K562 (cell line): ENCODE results near the gene CXCL12. TPM values are rescaled to one million over a fixed set of nuclear protein-coding genes. Genes with fewer than 3 reads are reported as not detected.

Source experiments
- ATAC-seq: fragments of 200-7000 bp; cut with Tn5 transposase; 3 replicates; pipeline ENCODE4 v1.9.1; 2020; ENCODE audit warnings: moderate library complexity
- BruUV-seq: library from RNA; stranded (reverse); fragments of 400-500 nt; replicated peaks from 2 replicates; lab custom pipeline; 2021; lab: Mats Ljungman, UMichigan
- CTCF ChIA-PET: fragments of 300-600 bp; formaldehyde crosslinking; extraction: SDS; loops from one replicate; lab custom pipeline; 2021; ENCODE audit warnings: low intra/inter-chr PET ratio; lab: Yijun Ruan, JAX
- POLR2A ChIA-PET: fragments of 300-600, 350-650 bp; sonication (Branson Sonifier 250); formaldehyde crosslinking; extraction: SDS; loops from one replicate; lab custom pipeline; 2021; ENCODE audit warnings: antibody characterized with exemption, inconsistent platforms; lab: Yijun Ruan, JAX
- DNase-seq, 4 experiments: peaks; one replicate each; pipeline versions ENCODE4 v3.0.0 to v3.0.0-alpha.2; 2011 to 2018; ENCODE audit warnings: low spot score in 3 of 4, mixed read lengths in 3 of 4; ENCODE audit errors: extremely low read depth in 1 of 4
- FAIRE-seq: peaks from 2 replicates; lab custom pipeline; 2011; peaks lifted over from hg19 to GRCh38; lab: Jason Lieb, UNC
- H2AFZ ChIP-seq: 2 replicates; pipeline ENCODE4 v1.6.0; 2011; ENCODE audit warnings: low read depth, low read length, control low read depth, inconsistent platforms
- H3K27ac ChIP-seq: fragments of 200-600 bp; 3 replicates; pipeline ENCODE4 v1.8.0; 2011; ENCODE audit warnings: low read depth, mild to moderate bottlenecking, control low read depth, inconsistent platforms, low read length, moderate library complexity, mixed read lengths; ENCODE audit errors: extremely low read depth
- H3K27me3 ChIP-seq, 2 experiments: fragments of 300-600 bp in 1 of 2; 2 replicates in 1 of 2; 3 replicates in 1 of 2; pipeline versions ENCODE4 v1.6.0 to v1.8.0; 2011; ENCODE audit warnings: inconsistent platforms in 2 of 2, low read length in 2 of 2, mild to moderate bottlenecking in 1 of 2, mixed read lengths in 1 of 2, moderate library complexity in 1 of 2; ENCODE audit not compliant: control insufficient read depth in 2 of 2, insufficient read depth in 2 of 2
- H3K36me3 ChIP-seq: fragments of 300-600 bp; 3 replicates; pipeline ENCODE4 v1.8.0; 2011; ENCODE audit warnings: mild to moderate bottlenecking, low read length, inconsistent platforms; ENCODE audit not compliant: control insufficient read depth, insufficient read depth
- H3K4me1 ChIP-seq, 2 experiments: fragments of 200-600 bp in 1 of 2; replicated peaks in 1 of 2; 2 replicates in 1 of 2; 3 replicates in 1 of 2; pipeline versions ENCODE4 v1.5.1 to v1.8.0; 2011; ENCODE audit warnings: inconsistent platforms in 2 of 2, low read length in 2 of 2, mild to moderate bottlenecking in 1 of 2, mixed read lengths in 1 of 2, moderate library complexity in 1 of 2; ENCODE audit not compliant: control insufficient read depth in 2 of 2, insufficient read depth in 2 of 2
- H3K4me2 ChIP-seq: 2 replicates; pipeline ENCODE4 v1.6.1; 2011; ENCODE audit warnings: low read length, control low read depth, inconsistent platforms, mixed read lengths; ENCODE audit not compliant: insufficient read depth
- H3K4me3 ChIP-seq: fragments of 200-600 bp; sonication (generic), shearing (Covaris generic); 2 replicates; pipeline ENCODE4 v1.5.1; 2016; ENCODE audit warnings: control low read depth, inconsistent platforms
- H3K79me2 ChIP-seq: fragments of 200-600 bp; 3 replicates; pipeline ENCODE4 v1.8.0; 2011; ENCODE audit warnings: low read length, inconsistent platforms; ENCODE audit not compliant: control insufficient read depth, insufficient read depth
- H3K9ac ChIP-seq, 2 experiments: 2 replicates each; pipeline versions ENCODE4 v1.6.0 to v1.6.1; 2011; ENCODE audit warnings: low read depth in 2 of 2, low read length in 2 of 2, control low read depth in 1 of 2, inconsistent platforms in 1 of 2, mild to moderate bottlenecking in 1 of 2, mixed read lengths in 1 of 2; ENCODE audit not compliant: insufficient read depth in 1 of 2
- H3K9me1 ChIP-seq: one replicate; pipeline ENCODE4 v1.6.0; 2011; ENCODE audit warnings: inconsistent platforms, mild to moderate bottlenecking, low read length, moderate library complexity; ENCODE audit not compliant: control insufficient read depth, insufficient read depth
- H3K9me3 ChIP-seq: replicated peaks from 2 replicates; pipeline ENCODE4 v1.5.1; 2011; ENCODE audit warnings: low read depth, low read length, inconsistent platforms; ENCODE audit not compliant: control insufficient read depth, insufficient read depth
- H4K20me1 ChIP-seq: replicated peaks from 2 replicates; pipeline ENCODE4 v1.6.1; 2011; ENCODE audit warnings: low read length, inconsistent platforms, mixed read lengths; ENCODE audit not compliant: control insufficient read depth, insufficient read depth
- CSDE1 ChIP-seq, 2 experiments: fragments of 450-650 bp; IDR thresholded peaks; 2 replicates each; pipeline ENCODE4 v1.6.1; 2016; ENCODE audit warnings: mild to moderate bottlenecking in 1 of 2
- CXXC5 ChIP-seq: fragments of 250-450 bp; sonication (Bioruptor Pico); IDR thresholded peaks from 2 replicates; pipeline ENCODE4 v1.8.0; 2022; ENCODE audit warnings: inconsistent platforms, mild to moderate bottlenecking, moderate library complexity
- MAFF ChIP-seq: IDR thresholded peaks from 2 replicates; pipeline ENCODE4 v1.6.1; 2012; ENCODE audit warnings: low read length, improper control_type of control experiment
- MCM2 ChIP-seq: fragments of 450-650 bp; IDR thresholded peaks from 2 replicates; pipeline ENCODE4 v1.6.1; 2017; ENCODE audit warnings: low read depth, mild to moderate bottlenecking
- NFIC ChIP-seq: fragments of 450-650 bp; IDR thresholded peaks from 2 replicates; pipeline ENCODE4 v1.6.1; 2017; ENCODE audit warnings: mild to moderate bottlenecking, inconsistent platforms
- NFXL1 ChIP-seq: fragments of 450-650 bp; formaldehyde crosslinking; IDR thresholded peaks from 2 replicates; pipeline ENCODE4 v1.4.0; 2021; ENCODE audit warnings: mild to moderate bottlenecking
- SMARCC2 ChIP-seq: fragments of 450-650 bp; IDR thresholded peaks from 2 replicates; pipeline ENCODE4 v1.6.1; 2017; ENCODE audit warnings: antibody characterized with exemption, moderate library complexity, mild to moderate bottlenecking, low read depth
- SNRNP70 ChIP-seq: fragments of 200-400 bp; formaldehyde crosslinking; optimal IDR thresholded peaks from 2 replicates; pipeline ENCODE3; 2017; ENCODE audit warnings: low read depth, low read length
- TAL1 ChIP-seq: fragments of 450-650 bp; IDR thresholded peaks from 2 replicates; pipeline ENCODE4 v1.6.1; 2016; ENCODE audit warnings: mild to moderate bottlenecking
- XRCC5 ChIP-seq: fragments of 200-400 bp; formaldehyde crosslinking; IDR thresholded peaks from 2 replicates; pipeline ENCODE4 v1.6.1; 2017; ENCODE audit warnings: low read depth, mild to moderate bottlenecking, low read length
- WGBS: fragments of 100-300 bp; shearing (Covaris generic); methylation state at CpG from one replicate; pipeline ENCODE4 v1.1.6; 2016; ENCODE audit warnings: low coverage, mixed read lengths; ENCODE audit not compliant: insufficient coverage; ENCODE audit errors: missing lambda C conversion rate; 5-methylcytosine and 5-hydroxymethylcytosine counted together
- in situ Hi-C: fragments of 300-500 bp; cut with MboI; formaldehyde crosslinking; loops from 4 replicates; pipeline ENCODE4 v1.15.0; 2018; ENCODE audit warnings: inconsistent platforms, mixed read lengths
- intact Hi-C: fragments of 100-400 bp; cut with micrococcal nuclease; formaldehyde crosslinking; loops from 2 replicates; pipeline ENCODE4 v1.14.2; 2022
- polyA plus RNA-seq, 8 experiments: library from polyadenylated mRNA; depleted of rRNA in 4 of 8; stranded (reverse) in 5 of 8; unstranded in 3 of 8; fragments of >200 nt; fragmentation: Nextera tagmentation in 2 of 8; fragmentation: Illumina TruSeq in 1 of 8; extraction: Ambion mirVana in 2 of 8; extraction: Trizol in 1 of 8; gene quantifications; 2 replicates each; pipeline versions ENCODE4 v1.2.1 to v1.2.3, GENCODE V29; 2011 to 2014; ENCODE audit warnings: inconsistent platforms in 1 of 8, missing spikeins in 1 of 8
- total RNA-seq, 7 experiments: library from RNA; depleted of rRNA in 6 of 7; stranded (reverse); fragments of >200 nt in 6 of 7; fragmentation: Illumina TruSeq in 2 of 7; extraction: Trizol in 2 of 7; gene quantifications; 2 replicates each; pipeline versions ENCODE4 v1.2.1 to v1.2.3, GENCODE V29; 2011 to 2021; ENCODE audit warnings: low replicate concordance in 1 of 7
- TF ChIP-seq, protein P1 (sequence below): fragments of 250-450 bp; sonication (Bioruptor Pico); IDR thresholded peaks from 2 replicates; pipeline ENCODE4 v1.5.0; 2022; ENCODE audit warnings: mild to moderate bottlenecking

CXCL12 gene
- total and polyA plus RNA-seq, 9 of the 15 experiments (the other 6 are each of a cell fraction or from before 2014, with no cell fraction given): 0.18 TPM; not detected in 8

DNA sequence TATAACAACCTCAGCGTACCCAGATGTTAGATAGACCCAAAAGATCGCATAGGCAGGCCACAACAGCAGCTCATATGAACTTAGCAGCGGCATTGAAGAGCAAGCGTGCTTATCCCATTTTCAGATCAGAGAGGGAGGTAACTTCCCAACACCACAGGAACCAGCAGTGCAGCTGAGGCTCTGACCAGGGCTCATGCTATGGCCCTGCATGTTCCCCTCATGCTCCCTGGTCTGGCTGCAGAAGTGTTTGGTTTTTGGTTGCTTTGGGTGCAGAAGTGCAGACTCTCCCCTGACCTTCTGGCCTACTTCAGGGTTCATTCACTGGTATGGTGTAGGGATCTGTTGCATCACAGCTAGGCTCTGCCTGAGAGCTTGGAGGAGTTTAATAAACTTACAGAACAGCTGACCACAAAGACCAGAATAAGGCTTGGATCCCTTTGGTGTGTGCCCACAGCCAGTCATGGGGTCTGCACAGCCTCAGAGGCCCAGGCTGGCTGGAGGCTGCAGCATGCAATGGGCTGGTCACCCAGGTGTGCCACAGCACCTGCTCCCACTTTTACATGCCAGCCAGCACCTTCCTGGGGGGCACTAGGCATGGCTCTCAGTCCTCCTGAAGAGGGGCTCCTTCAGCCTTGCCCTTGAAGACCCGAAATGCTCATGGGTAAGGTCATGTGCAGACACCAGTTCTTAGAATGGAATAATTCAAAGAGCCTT, 9.1 kb upstream of the CXCL12 start:
- Histone ChIP-seq H3K9me1 (no peaks in the 10 kb centered on the region), H3K27me3 (peaks cover 10 to 39% of the 10 kb centered on the region in 2 experiments; a peak in 3 of 5 replicates), H3K4me2 (no peak overlapping the region), H3K4me1 (no peaks in the 10 kb centered on the region), H3K79me2 (no peaks in the 10 kb centered on the region), H3K9me3 (no peaks in the 10 kb centered on the region), H4K20me1 (no peaks in the 10 kb centered on the region), H3K9ac (no peak overlapping the region), H3K36me3 (no peaks in the 10 kb centered on the region), H2AFZ (no peak overlapping the region), H3K4me3 (no peak overlapping the region), H3K27ac (no peak overlapping the region)
- TF ChIP-seq CSDE1 (IDR thresholded peaks at IDR 0.05) (no peak), MAFF (no peak), XRCC5 (no peak), TAL1 (no peak), SMARCC2 (no peak), CXXC5 (no peak), SNRNP70 (no peak), MCM2 (no peak), NFXL1 (CRISPR knock-in tag) (no peak), NFIC (no peak)
- TF ChIP-seq, protein P1, sequence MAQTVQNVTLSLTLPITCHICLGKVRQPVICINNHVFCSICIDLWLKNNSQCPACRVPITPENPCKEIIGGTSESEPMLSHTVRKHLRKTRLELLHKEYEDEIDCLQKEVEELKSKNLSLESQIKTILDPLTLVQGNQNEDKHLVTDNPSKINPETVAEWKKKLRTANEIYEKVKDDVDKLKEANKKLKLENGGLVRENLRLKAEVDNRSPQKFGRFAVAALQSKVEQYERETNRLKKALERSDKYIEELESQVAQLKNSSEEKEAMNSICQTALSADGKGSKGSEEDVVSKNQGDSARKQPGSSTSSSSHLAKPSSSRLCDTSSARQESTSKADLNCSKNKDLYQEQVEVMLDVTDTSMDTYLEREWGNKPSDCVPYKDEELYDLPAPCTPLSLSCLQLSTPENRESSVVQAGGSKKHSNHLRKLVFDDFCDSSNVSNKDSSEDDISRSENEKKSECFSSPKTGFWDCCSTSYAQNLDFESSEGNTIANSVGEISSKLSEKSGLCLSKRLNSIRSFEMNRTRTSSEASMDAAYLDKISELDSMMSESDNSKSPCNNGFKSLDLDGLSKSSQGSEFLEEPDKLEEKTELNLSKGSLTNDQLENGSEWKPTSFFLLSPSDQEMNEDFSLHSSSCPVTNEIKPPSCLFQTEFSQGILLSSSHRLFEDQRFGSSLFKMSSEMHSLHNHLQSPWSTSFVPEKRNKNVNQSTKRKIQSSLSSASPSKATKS: no peak
- ChIA-PET POLR2A (no interaction called here), CTCF (no interaction called here)
- DNase-seq (no peak), FAIRE-seq (no peak), ATAC-seq (no peak)
- no TSS peak for BruUV-seq
- 4% methylated on average over 5 of the region's 5 CpGs for WGBS
- intact Hi-C loops (no loop called here), in situ Hi-C loops (no loop called here)
